HT1080 (cell line): ENCODE data around the gene TNFRSF14. TPM values are rescaled to one million over a fixed set of nuclear protein-coding genes. Genes with fewer than 3 reads are reported as not detected.
A peak's percentile ranks its signal among the peaks of the same experiment; 100 is the strongest.

Source experiments
- DNase-seq: peaks from one replicate; pipeline ENCODE4 v3.0.0-alpha.2; 2015; ENCODE audit warnings: low read depth
- total RNA-seq: library from RNA; depleted of rRNA; stranded (reverse); fragments of >200 nt; shearing (Covaris generic); gene quantifications from 2 replicates; pipeline ENCODE4 v1.2.3, GENCODE V29; 2014

The TNFRSF14 gene
- total RNA-seq, 1 experiment from 2014 or later = 16.6 TPM

DNA sequence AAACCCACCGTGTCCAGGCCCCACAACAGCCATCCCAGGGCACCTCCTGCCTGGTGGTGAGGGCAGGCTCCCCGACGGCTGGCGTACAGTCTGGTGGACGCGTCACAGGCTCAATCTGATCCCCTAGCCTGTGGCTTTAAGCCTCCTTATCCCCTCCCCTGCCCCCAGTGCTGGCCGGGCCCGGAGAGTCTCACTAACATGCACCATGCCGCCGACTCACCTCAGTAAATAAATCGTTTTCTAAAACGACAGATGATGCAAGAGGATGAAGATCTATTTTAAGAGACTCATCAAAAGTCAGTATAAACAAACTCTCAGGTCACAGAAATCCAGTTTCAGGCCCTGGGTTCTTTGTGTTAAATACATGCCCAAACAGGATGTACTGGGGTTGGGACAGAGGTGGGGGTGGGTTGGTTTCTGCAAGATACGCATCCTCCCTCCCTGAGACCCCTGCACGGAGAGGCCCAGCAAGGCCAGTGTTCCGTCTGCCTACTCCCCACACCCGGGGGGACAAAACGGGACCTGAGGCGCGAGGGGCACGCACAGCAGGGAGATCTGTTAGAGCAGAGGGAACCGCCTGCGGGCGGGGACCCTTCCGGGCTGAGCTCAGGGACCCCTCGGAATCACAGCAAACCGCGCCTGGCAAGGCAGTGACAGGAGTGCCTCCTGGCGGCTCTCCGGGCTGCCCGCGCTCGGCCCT lies 32.8 kb upstream of the TNFRSF14 start:
- DNase-seq = no peak

DNA sequence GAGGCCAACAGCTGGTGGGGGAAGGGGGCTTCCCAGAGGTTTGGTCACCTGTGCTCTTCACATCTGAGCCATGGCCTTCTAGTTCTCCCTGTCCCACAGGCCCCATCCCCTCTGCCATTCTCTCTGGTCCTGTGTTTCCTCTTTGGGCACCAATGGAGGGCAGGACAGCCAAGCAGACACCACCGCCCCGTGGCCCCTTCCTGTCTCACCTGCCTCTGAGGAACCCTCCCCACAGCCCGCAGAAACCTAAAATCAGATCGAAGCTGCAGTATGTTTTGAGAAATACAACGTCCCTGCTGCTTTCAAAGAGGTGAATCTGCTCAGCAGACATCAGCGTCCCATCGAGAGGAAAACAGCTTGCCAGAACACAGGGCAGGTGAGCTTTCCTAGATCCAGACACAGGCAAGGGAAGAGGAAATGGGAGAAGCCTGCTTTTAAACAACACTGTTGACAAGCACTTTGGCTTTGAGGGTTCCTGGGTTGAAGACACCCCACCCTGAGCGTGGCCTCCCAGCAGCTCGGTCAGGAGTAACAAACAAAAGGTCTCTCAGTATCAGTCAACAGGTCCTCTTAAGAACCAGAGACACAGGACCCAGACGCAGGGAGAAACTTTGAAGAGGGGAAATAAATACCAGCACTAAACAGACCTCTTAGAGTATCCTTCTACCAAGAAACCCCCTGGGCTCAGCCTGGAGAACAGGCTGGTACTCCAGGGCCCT lies 32.1 kb upstream of the TNFRSF14 start:
- DNase-seq = no peak

DNA sequence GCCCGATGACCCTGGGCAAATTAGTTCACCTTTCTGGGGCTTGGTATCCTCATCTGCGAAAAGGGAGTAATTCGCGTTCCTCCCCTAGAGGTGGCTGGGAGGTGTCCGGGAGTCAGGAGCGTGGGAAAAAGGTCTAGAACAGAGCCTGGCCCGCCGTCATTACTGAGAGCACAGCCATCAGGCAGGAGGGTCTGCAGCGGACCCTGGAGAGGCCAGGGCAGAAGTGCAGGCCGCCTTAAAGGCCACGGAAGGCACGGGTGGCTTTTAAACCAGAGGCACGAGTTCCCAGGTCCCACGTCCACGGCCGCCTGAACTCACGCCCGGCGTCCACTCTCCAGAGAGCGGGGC lies 30.6 kb upstream of the TNFRSF14 start:
- no peak for DNase-seq

DNA sequence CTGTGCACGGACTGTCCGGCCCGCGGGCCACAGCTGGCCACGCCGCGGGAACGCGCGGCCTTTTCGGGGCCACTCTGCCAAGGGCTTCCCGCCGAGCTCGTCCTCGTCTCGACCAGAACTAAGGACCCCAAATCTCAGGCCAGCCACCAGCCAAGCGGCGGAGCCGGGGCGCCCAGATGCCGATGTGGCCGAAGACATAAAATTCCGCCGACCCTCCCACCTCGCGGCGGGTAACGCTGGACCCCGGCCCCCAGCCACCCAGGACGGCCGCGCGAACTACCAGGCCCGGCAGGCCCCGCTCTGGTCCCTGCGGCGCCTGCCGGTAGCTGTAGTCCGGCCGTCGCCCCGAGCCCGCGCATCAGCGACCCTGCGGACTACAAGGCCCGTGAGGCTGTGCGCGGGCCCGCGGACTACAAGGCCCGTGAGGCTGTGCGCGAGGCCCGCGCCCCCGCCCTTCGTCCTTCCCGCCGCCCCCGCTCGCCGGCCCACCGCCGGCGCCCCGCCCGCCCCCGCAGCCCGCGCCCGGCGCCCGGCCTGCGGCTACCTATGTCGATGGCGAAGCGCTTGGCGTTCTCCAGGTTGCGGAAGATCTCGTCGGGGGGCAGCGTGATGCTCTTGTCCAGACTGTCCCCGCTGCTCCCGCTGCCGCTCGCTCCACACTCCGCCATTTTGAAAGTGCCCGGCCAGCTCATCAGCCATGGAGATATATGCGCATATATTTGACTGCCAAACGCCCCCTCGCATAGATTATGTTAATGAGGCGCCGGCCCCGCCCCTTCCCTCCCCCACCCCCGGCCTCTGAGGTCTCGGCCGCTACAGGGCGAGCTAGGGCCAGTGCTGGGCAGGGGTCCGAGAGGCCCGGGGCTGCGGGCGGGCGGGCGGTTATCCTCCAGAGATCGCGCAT lies 30.0 kb upstream of the TNFRSF14 start, which contains the start of gene PANK4:
PANK4 (minus strand) TSS at position 677 of the 904 bp plus-strand sequence; CDS start at position 668, 9 bp downstream.
- DNase-seq = peak; percentile 83

DNA sequence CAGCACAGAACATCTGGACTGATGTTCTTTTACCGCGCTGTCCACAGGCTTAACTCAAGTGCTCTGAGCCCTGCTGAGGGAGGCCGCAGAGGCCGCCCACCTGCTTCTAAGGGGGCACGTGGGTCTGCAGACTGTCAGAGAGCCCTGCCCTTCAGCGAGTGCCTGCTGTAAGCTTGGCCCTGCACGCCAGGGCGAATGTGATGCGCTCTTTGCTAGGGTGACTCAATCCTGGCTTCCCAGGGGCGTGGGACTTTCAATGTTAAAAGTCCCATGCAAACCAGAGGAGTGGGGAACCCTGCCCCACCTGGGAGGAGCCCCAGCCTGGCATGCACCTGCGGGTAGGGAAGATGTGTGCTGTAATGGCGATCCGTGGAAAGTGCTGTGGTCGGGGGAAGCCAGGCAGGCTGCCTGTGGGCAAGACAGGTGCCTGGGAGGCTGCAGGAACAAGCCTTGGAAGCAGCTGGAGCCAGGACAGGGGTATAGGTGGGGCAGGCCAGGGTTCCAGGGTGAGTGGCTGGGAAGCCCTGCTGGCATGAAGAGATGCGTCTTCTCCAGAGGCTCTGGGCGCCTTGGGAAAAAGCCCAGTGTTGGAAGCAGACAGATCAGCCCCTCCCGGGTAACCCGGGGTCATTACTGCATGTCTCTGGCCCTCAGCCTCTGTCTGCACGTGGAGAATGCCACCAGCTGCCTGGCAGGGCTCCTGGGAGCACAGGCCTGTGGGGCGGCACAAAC lies 29.2 kb upstream of the TNFRSF14 start:
- DNase-seq = peak; percentile 60

DNA sequence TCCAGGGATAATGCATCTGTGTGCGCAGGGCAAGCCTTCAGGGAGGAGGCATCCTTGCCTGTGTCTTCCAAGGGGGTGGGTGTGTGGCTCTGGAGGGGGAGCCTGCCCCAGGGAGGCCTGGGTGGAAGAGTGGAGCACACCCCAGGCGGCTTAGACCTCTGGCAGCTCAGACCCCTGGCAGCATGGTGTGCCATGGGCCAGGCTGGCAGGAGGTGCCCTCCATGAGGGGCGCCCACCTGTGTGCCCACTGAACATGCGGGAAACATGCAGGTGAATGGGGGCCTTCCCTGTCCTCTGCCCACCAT lies 28.7 kb upstream of the TNFRSF14 start:
- DNase-seq = no peak

DNA sequence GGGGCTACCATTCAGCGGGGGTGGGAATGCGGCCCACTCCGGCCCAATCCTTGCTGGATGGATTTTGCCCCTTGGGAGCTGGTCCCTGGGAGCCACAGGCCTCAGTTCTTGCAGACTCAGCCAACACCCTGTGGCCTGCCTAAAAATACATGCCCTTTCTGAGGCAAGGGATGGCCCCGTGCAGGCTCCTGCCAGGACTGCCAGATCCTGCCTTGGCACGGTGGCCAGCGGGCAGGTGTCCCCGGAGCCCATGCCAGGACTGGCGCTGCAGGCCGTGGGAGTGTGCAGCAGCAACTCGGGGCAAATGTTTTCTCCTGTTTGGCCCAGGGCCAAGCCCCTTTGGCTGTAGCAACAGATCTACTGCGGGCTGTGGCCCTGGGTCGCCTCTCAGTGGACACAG lies 28.2 kb upstream of the TNFRSF14 start:
- no peak for DNase-seq

DNA sequence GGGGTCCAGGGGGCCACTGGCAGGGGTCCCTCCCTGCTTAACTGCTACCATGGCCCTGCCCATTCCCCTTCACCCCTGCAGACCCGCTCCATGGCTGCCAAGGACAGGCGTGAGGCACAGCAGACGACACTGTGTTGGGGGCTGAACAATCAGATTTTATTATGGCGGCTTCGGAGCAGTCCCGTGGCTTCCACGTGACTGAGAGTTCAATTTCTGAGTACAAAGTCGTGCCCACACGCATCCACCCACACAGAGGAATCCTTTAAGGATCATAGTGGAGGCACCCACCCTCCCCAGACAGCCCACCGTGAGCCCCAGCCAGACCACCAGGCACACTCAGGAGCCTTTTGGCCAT lies 27.6 kb upstream of the TNFRSF14 start:
- DNase-seq = no peak

DNA sequence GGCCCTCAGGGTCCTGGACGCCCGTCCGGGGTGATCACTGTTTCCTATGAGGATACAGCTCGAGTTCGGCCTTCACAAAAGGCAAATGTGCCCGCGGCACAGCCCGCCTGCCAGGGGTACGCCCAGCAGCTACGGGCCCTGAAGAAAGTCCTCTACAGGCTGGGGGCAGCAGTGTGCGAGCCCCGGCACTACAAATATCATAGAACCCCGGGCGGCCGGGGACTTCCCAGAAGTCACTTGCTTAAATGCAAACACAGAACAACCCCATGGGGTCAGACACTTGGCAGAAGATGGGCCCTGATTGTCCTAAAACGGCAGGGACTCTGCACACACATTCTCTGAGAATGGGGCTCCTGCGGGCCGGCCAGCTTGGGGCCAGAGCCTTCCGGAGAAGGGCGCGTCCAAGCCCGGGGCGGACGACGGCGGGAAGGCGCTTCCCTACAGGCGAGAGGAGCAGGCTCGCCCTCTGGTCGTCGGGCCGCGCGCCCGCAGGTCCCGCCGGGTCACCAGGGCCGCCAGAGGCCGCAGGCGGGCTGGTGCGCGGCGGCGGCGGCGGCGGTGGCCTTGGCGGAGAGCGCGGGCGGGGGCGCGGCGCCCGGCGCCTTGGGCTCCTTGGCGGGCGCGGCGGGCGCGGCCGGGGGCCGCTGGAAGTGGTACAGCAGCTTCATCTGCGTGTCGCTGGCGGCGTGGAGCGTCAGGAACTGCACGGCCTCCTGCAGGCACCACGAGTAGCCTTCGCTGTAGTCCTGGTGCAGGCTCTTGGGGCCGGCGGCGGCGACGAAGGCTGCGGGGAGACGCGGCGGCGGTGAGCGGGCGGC lies 27.0 kb upstream of the TNFRSF14 start:
- no peak for DNase-seq

DNA sequence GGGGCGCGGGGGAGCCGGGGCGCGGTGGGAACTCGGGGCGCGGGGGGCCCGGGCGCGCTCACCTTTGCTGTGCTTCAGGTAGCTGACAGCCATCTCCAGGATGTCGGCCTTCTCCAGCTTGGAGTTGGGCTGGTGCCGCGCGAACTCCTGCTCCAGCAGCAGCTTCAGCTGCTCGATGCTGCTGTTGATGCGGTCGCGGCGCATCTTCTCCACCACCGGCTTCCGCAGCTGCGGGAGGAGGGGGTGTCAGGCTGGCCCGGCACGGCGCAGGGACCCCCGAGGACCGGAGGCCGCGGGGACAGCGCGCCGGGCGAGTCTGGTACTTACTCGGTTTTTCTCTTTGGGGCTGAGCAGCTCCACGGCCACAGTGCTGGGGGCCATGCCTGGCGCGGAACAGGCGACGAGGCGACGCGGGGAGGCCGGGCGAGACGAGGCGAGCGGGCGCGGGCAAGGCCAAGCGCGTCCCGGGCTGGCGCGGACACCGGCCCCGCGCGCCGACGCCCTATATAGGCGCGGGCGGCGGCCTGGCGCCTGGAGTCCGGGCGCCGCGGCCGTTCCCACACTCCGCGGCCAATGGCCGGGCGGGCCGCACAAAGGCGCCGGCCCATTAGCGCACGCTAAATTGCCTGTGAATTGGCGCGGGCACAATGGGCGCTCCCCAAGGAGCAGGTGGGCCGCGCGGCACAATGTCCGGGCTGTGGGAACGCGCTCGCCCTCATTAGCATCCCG lies 26.2 kb upstream of the TNFRSF14 start, which contains the start of gene HES5:
HES5 (minus strand) TSS at position 480 of the 729 bp plus-strand sequence; CDS start at position 381, 99 bp downstream.
- DNase-seq = no peak

DNA sequence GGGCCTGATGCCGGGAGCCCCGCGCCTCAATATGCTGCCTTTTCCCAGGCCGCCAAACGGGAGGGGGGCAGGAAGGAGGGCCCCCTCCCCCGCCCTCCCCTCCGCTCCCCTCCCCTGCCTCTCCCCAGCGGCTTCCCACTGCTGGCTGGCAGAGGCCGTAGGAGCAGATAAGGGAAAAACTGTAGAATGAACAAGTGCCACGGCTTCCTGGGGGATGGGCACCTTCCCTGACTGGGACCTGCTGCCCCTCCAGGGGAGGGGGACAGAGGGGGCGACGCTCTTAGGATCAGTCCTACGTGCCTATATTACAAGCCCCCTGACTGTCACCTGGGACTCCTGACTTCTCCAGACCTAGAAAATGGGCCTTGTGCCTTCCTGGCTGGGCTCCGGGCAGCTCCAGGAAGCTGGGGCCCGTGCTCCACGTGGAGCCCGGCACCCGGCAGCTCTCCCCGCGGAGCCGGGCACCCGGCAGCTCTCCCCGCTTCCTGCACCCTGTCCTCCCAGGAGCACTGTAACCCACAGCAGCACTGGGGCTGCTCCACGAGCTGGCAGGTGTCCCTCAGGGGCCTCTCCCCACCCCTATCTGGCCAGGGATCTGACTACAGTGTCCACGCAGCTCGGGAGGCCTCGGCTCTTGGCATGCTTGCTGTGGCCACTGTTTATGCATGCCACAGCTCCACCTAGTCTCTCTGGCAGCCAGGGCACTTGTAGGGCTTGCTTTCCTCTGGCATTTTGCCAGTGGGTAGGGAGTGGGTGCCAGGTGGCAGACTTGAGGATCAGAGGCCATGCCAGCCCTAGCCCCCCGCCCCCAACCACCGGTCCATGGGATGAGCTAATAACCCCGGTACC lies 25.4 kb upstream of the TNFRSF14 start:
- no peak for DNase-seq

DNA sequence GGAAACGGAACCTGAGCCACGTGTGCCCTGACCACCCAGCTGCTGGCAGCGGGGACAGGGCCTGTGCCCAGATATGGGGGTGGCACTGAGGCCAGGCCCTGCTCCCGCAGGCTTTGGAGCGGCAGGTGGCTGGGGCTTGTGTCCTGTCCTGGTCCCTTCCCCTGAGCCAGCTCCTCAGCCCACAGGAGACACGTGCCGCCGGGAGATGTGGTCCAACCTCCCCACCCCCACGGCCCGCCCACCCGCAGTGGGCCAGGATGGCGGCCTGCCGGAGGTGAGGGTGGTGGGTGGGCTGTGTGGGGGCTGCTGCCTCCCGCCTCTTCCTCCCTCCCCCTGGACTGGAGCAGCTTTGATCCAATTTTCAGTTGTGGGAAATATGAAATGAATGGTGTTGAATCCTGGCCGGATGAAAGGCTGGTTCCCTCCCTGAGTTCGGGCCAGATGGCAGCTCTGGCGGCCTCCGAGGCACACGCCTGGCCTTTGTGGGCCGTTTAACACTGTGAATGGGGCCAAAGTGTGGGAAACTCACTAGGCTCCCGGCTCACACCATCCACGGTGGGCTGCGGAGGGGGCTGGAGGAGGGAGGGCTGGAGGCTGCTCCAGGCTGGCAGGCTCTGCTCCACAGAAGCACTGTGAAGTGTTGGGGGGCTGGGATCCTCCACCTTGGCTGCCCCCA lies 23.5 kb upstream of the TNFRSF14 start:
- no peak for DNase-seq

DNA sequence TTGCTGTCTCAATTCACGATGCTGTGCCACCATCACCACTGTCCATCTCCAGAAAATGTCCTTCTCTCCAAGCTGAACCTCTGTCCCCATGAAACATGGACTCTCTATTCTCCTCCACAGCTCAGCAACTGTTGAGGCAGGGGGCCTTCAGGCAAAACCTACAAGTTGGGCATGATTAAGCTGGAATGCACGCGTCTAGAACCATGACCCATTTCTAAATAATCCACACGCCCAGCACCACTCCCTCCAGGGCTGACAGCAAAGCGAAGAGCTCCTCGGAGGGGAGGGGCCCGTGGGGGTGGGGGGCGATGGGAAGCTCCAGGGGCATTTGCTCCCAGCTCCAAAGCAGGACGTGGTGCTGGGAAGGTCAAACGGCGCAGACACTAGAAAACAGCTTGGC lies 22.8 kb upstream of the TNFRSF14 start:
- no peak for DNase-seq

DNA sequence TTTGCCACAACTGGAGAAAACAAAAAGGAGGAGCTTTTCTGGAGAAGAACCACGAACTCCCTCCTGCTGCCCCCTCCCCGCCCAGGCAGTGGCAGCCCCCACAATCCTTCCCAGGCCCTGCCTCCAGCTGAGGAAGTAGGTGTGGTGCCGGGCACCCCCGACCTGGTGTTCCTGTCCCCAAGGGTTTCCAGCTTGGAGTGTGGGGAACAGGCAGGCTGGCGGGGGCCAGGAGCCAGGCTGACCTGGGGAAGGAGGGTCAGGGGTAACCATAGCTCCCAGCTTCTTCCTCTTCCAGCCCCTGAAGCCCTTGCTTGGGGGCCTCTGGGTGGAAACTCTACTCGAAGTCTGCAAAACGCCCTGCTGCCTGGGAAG lies 21.9 kb upstream of the TNFRSF14 start:
- DNase-seq = no peak

DNA sequence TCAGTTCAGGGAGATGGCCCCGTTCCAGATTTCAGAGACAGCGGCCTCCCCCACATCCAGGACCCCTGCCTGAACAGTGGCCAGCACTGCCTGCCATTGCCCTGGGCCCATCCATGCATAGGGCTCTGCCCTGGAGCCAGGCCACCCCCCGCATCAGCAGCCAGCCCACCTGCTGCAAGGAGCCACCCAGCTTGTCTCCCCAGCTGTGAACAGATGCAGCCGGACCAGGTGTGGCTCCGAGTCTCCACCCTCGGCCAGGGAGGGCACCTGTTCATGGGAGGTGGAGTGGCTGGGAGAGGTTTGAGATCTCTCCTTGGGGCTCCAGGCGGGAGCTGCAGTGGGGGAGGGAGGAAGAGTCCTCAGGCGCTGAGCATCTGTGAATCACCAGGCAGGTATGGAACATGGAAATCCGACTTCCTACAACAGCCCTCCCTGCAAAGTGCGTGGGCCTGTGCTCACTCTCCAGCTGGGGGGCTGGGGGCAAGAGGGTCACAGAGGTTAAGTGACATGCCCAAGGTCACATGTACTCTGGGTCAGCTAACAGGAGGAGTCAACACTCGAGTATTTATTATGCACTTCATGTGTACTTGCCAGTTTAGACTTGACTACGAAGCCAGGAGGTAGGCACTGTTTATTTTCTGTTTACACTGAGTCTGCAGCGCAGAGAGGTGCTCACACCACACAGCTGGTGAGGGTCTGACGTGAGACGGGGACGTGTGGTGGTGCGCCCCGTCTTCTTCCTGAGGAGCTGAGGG lies 21.3 kb upstream of the TNFRSF14 start:
- DNase-seq = peak; percentile 64

DNA sequence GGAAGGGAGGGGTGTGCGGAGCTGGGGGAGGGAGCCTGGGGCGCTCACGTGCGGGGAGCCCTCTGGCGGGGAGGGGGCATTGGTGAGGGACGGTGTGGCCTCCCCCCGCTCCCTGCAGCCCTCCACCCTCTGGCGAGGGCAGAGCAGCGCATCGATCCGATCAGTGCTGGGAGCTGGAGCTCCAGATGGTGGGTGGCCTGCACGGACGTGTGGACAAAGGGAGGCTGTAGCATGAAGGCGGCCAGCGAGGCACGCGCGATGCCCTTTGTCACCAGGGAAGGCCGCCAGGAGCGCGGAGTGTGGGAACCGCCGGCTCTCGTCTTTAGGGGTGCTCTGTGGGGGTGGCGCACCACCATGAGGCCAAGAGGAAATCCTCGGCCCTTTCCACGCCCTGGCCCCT lies 20.7 kb upstream of the TNFRSF14 start:
- no peak for DNase-seq

DNA sequence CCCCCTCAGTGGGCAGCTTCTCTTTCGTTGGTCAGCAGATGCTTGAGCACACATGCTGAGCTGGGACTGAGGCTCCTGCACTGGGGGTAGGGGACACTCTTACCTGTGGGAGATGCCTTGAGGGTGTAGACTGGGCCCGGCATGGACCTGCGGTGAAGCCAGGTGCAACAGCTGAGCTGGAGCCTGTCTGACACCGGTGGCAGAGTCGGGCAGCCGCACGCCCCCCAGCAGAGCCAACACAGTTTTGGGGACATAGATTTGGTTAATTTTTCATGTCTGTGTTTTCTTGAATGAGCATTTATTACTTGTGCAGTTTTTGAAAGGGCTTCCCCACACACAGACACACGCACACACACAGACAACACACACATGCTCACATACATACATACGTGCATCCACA lies 20.2 kb upstream of the TNFRSF14 start:
- DNase-seq = no peak

DNA sequence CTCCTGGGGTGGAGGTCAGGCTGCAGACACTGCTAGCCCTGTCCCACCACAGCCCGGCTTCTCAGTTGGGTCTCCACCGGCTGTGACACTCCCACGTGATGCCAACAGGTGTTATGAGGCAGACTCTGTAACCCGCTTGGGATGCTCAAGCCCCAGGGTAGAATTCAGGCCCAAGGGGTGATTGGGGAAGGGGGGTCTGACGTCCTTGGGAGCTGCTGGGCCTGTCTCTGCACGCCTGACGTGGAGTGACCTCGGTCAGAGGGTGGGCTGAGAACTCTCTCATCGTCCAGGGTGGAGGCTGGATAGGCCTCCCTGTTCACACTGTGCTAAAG lies 18.4 kb upstream of the TNFRSF14 start:
- no peak for DNase-seq
